ENCODE results near the gene MAGED2.

The MAGED2 gene

GRCh38 chrX:54811301-54811885 is 3.8 kb downstream of the MAGED2 start:
- TF ChIP-seq, protein P1, sequence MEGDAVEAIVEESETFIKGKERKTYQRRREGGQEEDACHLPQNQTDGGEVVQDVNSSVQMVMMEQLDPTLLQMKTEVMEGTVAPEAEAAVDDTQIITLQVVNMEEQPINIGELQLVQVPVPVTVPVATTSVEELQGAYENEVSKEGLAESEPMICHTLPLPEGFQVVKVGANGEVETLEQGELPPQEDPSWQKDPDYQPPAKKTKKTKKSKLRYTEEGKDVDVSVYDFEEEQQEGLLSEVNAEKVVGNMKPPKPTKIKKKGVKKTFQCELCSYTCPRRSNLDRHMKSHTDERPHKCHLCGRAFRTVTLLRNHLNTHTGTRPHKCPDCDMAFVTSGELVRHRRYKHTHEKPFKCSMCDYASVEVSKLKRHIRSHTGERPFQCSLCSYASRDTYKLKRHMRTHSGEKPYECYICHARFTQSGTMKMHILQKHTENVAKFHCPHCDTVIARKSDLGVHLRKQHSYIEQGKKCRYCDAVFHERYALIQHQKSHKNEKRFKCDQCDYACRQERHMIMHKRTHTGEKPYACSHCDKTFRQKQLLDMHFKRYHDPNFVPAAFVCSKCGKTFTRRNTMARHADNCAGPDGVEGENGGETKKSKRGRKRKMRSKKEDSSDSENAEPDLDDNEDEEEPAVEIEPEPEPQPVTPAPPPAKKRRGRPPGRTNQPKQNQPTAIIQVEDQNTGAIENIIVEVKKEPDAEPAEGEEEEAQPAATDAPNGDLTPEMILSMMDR (IDR thresholded peaks at IDR 0.05; ENCODE audit: low read depth, low read length, poor library complexity, severe bottlenecking), result no peak
- no peak for TF ChIP-seq EZH2phosphoT487 (IDR thresholded peaks at IDR 0.05; ENCODE audit: borderline replicate concordance, low read length)
- Histone ChIP-seq H3K79me2 (ENCODE audit: control insufficient read depth, low read length) (peaks cover 6% of the 10 kb centered on the region), H3K27me3 (ENCODE audit: control insufficient read depth, low read length) (peaks cover 5% of the 10 kb centered on the region; the same call in 1 of the 2 replicates), H3K4me1 (ENCODE audit: control insufficient read depth, low read length) (peaks cover 16% of the 10 kb centered on the region), H3F3A (ENCODE audit: control insufficient read depth, insufficient read depth) (no peaks in the 10 kb centered on the region), H3K4me3 (ENCODE audit: low read length) (no peak overlapping the region), H3K36me3 (ENCODE audit: control insufficient read depth, low read length) (peaks cover 5% of the 10 kb centered on the region), H3K4me2 (ENCODE audit: low read length) (no peak overlapping the region), H3K9me2 (replicated peaks; ENCODE audit: control insufficient read depth, low read length) (no peaks in the 10 kb centered on the region), H3K9me3 (ENCODE audit: control insufficient read depth, insufficient read depth, low read length) (no peaks in the 10 kb centered on the region), H3K27ac (ENCODE audit: low read depth, low read length) (no peak overlapping the region), H4K20me1 (ENCODE audit: control insufficient read depth, insufficient read depth, low read depth, low read length) (no peaks in the 10 kb centered on the region)

DNA sequence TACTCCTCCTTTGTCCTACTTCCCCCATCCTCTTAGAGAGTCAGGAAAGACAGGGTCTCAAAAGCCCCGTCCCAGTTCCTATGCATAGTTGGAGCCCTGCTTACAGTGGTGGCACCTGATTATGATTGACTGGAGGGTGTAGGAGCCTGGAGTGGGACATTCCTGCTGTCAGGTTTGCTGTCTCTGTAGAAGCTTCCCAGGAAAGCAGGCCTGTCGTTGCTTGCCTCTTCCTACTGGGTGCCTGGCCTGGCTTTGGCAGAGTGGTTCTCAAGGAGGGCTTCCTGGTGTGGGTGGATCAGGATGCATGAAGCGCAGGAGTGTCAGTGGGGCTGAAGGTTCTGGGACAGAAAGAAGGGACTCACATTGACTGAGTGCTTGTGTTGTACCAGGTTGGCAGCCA is 4.8 kb downstream of the MAGED2 start:
- Histone ChIP-seq H3K4me2 (ENCODE audit: low read length) (no peak overlapping the region), H3K4me3 (ENCODE audit: low read length) (no peak overlapping the region), H3F3A (ENCODE audit: control insufficient read depth, insufficient read depth) (no peaks in the 10 kb centered on the region), H4K20me1 (ENCODE audit: control insufficient read depth, insufficient read depth, low read depth, low read length) (no peaks in the 10 kb centered on the region), H3K4me1 (ENCODE audit: control insufficient read depth, low read length) (peaks cover 16% of the 10 kb centered on the region), H3K79me2 (ENCODE audit: control insufficient read depth, low read length) (peaks cover 6% of the 10 kb centered on the region), H3K9me3 (ENCODE audit: control insufficient read depth, insufficient read depth, low read length) (no peaks in the 10 kb centered on the region), H3K27ac (ENCODE audit: low read depth, low read length) (no peak overlapping the region), H3K27me3 (ENCODE audit: control insufficient read depth, low read length) (peaks cover 5% of the 10 kb centered on the region; the same call in 1 of the 2 replicates), H3K36me3 (ENCODE audit: control insufficient read depth, low read length) (peaks cover 5% of the 10 kb centered on the region), H3K9me2 (replicated peaks; ENCODE audit: control insufficient read depth, low read length) (no peaks in the 10 kb centered on the region)
- TF ChIP-seq EZH2phosphoT487 (IDR thresholded peaks at IDR 0.05; ENCODE audit: borderline replicate concordance, low read length), result no peak
- TF ChIP-seq, protein P1 (IDR thresholded peaks at IDR 0.05; ENCODE audit: low read depth, low read length, poor library complexity, severe bottlenecking), result no peak

- Histone ChIP-seq H4K20me1 (ENCODE audit: control insufficient read depth, insufficient read depth, low read depth, low read length) (no peaks in the 10 kb centered on the region), H3K79me2 (ENCODE audit: control insufficient read depth, low read length) (no peaks in the 10 kb centered on the region), H3F3A (ENCODE audit: control insufficient read depth, insufficient read depth) (no peaks in the 10 kb centered on the region), H3K36me3 (ENCODE audit: control insufficient read depth, low read length) (peaks cover 5% of the 10 kb centered on the region), H3K4me3 (ENCODE audit: low read length) (no peak overlapping the region), H3K9me3 (ENCODE audit: control insufficient read depth, insufficient read depth, low read length) (no peaks in the 10 kb centered on the region), H3K4me2 (ENCODE audit: low read length) (no peak overlapping the region), H3K4me1 (ENCODE audit: control insufficient read depth, low read length) (no peaks in the 10 kb centered on the region), H3K27me3 (ENCODE audit: control insufficient read depth, low read length) (no peaks in the 10 kb centered on the region), H3K27ac (ENCODE audit: low read depth, low read length) (no peak overlapping the region), H3K9me2 (replicated peaks; ENCODE audit: control insufficient read depth, low read length) (no peaks in the 10 kb centered on the region)
- TF ChIP-seq, protein P1 (IDR thresholded peaks at IDR 0.05; ENCODE audit: low read depth, low read length, poor library complexity, severe bottlenecking), result no peak
- no peak for TF ChIP-seq EZH2phosphoT487 (IDR thresholded peaks at IDR 0.05; ENCODE audit: borderline replicate concordance, low read length)
Observed at GRCh38 chrX:54817220-54817820, 9.8 kb downstream of the MAGED2 start.

Measured in DOHH2 (cell line).